Esophagus squamous epithelium (tissue), 5 donors: ENCODE data around the gene ZSWIM5. TPM values are rescaled to one million over a fixed set of nuclear protein-coding genes. Genes with fewer than 3 reads are reported as not detected.
"Not testable (repeated sequence)": the region's sequence is repeated elsewhere in the genome, so short reads cannot be mapped to it uniquely, and the experiment has no call there.

Source experiments
- DNase-seq: peaks from one replicate; lab custom pipeline; 2025; lab: John Stamatoyannopoulos, UW
- H3K27ac ChIP-seq, 4 donors: fragments of 200-600 bp; sonication (generic); one replicate each; pipeline ENCODE4 v1.5.1; 2016 to 2019; ENCODE audit warnings: mild to moderate bottlenecking in 1 of 4
- H3K27me3 ChIP-seq, 4 donors: fragments of 200-600 bp; sonication (generic); 1 replicate in 3 of 4; 2 replicates in 1 of 4; pipeline versions ENCODE4 v1.5.1 to v1.6.0; 2017 to 2021; ENCODE audit warnings: antibody characterized with exemption in 1 of 4
- H3K36me3 ChIP-seq, 3 donors: fragments of 200-600 bp; sonication (generic); one replicate each; pipeline ENCODE4 v1.5.1; 2016 to 2019
- H3K4me1 ChIP-seq, 3 donors: fragments of 200-600 bp; sonication (generic); one replicate each; pipeline ENCODE4 v1.5.1; 2017 to 2019
- H3K4me3 ChIP-seq, 4 donors: fragments of 200-600 bp; sonication (generic); 1 replicate in 3 of 4; 2 replicates in 1 of 4; pipeline ENCODE4 v1.5.1; 2016 to 2019; ENCODE audit warnings: mild to moderate bottlenecking in 2 of 4, moderate library complexity in 1 of 4
- H3K9me3 ChIP-seq, 3 donors: fragments of 200-600 bp; sonication (generic); one replicate each; pipeline ENCODE4 v1.5.1; 2016 to 2019
- POLR2A ChIP-seq, 4 donors: fragments of 450-650 bp; IDR thresholded peaks; one replicate each; pipeline ENCODE4 v1.6.1; 2017; ENCODE audit warnings: antibody characterized with exemption in 4 of 4, mild to moderate bottlenecking in 4 of 4, moderate library complexity in 3 of 4
- WGBS, 2 donors: methylation state at CpG; one replicate each; pipeline ENCODE4 v1.1.5; 2018; 5-methylcytosine and 5-hydroxymethylcytosine counted together
- intact Hi-C: fragments of 100-400 bp; cut with DNase I; formaldehyde crosslinking; loops from one replicate; pipeline ENCODE4 v1.15.0; 2022
- total RNA-seq, 4 donors: library from RNA; depleted of rRNA; stranded (reverse); fragments of >200 nt; gene quantifications; one replicate each; pipeline ENCODE4 v1.1.0, GENCODE V29; 2016
- TF ChIP-seq, protein P1 (sequence below), 6 experiments: fragments of 450-650 bp in 4 of 6; fragments of 200-600 bp in 2 of 6; sonication (generic) in 2 of 6; IDR thresholded peaks; one replicate each; pipeline ENCODE4 v1.5.1; 2016 to 2019; ENCODE audit warnings: antibody characterized with exemption in 6 of 6, mild to moderate bottlenecking in 4 of 6, moderate library complexity in 4 of 6
- donor health status: DM: yes; HTN: yes; CAD: no.

Gene ZSWIM5
- total RNA-seq, 4 donors from 2014 or later = 0.66 to 2.7 (median 1.6) TPM

DNA sequence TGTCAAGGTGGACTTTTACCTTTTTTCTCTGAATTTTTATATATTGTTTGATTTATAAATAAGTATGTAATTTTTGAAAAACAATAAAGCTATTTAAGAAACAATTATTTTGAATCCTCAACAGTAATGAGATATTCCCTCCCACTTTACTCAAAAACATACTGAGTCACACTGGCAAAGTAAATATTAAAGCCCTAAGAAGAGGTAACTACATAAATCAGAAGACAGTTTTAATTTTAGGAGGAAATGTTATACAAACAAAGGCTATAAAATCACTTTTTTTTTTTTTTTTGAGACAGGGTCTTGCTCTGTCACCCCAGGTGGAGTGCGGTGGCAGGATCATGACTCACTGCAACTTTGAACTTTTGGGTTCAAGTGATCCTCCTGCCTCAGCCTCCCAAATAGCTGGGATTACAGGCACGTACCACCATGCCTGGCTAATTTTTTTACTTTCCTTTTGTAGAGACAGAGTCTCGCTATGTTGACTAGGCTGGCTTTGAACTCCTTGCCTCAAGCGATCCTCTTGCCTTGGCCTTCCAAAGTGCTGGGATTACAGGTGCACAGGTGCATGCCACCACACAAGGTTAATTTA, 36.2 kb downstream of the ZSWIM5 start:
- Histone ChIP-seq H3K27ac (no peak overlapping the region), H3K27me3 (no peaks in the 10 kb centered on the region), H3K4me1 (peaks cover 0 to 20% (median 0%) of the 10 kb centered on the region in 3 donors), H3K4me3 (no peak overlapping the region), H3K9me3 (no peaks in the 10 kb centered on the region), H3K36me3 (no peaks in the 10 kb centered on the region)
- no peak for DNase-seq
- TF ChIP-seq, protein P1, sequence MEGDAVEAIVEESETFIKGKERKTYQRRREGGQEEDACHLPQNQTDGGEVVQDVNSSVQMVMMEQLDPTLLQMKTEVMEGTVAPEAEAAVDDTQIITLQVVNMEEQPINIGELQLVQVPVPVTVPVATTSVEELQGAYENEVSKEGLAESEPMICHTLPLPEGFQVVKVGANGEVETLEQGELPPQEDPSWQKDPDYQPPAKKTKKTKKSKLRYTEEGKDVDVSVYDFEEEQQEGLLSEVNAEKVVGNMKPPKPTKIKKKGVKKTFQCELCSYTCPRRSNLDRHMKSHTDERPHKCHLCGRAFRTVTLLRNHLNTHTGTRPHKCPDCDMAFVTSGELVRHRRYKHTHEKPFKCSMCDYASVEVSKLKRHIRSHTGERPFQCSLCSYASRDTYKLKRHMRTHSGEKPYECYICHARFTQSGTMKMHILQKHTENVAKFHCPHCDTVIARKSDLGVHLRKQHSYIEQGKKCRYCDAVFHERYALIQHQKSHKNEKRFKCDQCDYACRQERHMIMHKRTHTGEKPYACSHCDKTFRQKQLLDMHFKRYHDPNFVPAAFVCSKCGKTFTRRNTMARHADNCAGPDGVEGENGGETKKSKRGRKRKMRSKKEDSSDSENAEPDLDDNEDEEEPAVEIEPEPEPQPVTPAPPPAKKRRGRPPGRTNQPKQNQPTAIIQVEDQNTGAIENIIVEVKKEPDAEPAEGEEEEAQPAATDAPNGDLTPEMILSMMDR (IDR thresholded peaks at IDR 0.05) = no peak
- no peak for TF ChIP-seq POLR2A (IDR thresholded peaks at IDR 0.05)
- intact Hi-C loops = no loop called here
- WGBS, 2 donors = 75 to 86% methylated on average over 4 of the region's 4 CpGs

DNA sequence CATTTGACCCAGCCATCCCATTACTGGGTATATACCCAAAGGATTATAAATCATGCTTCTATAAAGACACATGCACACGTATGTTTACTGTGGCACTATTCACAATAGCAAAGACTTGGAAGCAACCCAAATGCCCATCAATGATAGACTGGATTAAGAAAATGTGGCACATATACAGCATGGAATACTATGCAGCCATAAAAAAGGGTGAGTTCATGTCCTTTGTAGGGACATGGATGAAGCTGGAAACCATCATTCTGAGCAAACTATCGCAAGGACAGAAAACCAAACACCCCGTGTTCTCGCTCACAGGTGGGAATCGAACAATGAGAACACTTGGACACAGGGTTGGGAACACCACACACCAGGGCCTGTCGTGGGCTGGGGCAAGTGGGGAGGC, 38.5 kb downstream of the ZSWIM5 start:
- DNase-seq, H3K27me3 ChIP-seq, H3K4me3 ChIP-seq, H3K9me3 ChIP-seq, H3K36me3 ChIP-seq, H3K27ac ChIP-seq, intact Hi-C loops: not testable (repeated sequence)
- 94% methylated on average over 6 of the region's 6 CpGs for WGBS, 2 donors
- peaks cover 0 to 19% (median 0%) of the 10 kb centered on the region in 3 donors for H3K4me1 ChIP-seq

DNA sequence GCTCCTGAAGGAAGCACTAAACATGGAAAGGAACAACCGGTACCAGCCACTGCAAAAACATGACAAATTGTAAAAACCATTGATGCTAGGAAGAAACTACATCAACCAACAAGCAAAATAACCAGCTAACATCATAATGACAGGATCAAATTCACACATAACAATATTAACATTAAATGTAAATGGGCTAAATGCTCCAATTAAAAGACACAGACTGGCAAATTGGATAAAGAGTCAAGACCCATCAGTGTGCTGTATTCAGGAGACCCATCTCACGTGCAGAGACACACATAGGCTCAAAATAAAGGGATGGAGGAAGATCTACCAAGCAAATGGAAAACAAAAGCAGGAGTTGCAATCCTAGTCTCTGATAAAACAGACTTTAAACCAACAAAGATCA, 42.1 kb downstream of the ZSWIM5 start:
- H3K9me3 ChIP-seq, H3K27ac ChIP-seq, H3K4me1 ChIP-seq, DNase-seq, H3K4me3 ChIP-seq, intact Hi-C loops, H3K36me3 ChIP-seq, H3K27me3 ChIP-seq: not testable (repeated sequence)
- WGBS, 2 donors = 75 to 82% methylated on average over 2 of the region's 2 CpGs

DNA sequence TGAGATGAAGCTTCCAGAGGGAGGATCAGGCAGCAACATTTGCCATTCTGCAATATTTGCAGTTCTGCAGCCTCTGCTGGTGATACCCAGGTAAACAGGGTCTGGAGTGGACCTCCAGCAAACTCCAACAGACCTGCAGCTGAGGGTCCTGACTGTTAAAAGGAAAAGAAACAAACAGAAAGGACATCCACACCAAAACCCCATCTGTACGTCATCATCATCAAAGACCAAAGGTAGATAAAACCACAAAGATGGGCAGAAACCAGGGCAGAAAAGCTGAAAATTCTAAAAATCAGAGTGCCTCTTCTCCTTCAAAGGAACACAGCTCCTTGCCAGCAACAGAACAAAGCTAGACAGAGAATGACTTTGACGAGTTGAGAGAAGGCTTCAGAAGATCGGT, 43.3 kb downstream of the ZSWIM5 start:
- intact Hi-C loops, H3K4me3 ChIP-seq, H3K4me1 ChIP-seq, H3K27me3 ChIP-seq, H3K27ac ChIP-seq, DNase-seq, H3K36me3 ChIP-seq, H3K9me3 ChIP-seq: not testable (repeated sequence)
- 83 to 88% methylated on average over 3 of the region's 3 CpGs for WGBS, 2 donors

DNA sequence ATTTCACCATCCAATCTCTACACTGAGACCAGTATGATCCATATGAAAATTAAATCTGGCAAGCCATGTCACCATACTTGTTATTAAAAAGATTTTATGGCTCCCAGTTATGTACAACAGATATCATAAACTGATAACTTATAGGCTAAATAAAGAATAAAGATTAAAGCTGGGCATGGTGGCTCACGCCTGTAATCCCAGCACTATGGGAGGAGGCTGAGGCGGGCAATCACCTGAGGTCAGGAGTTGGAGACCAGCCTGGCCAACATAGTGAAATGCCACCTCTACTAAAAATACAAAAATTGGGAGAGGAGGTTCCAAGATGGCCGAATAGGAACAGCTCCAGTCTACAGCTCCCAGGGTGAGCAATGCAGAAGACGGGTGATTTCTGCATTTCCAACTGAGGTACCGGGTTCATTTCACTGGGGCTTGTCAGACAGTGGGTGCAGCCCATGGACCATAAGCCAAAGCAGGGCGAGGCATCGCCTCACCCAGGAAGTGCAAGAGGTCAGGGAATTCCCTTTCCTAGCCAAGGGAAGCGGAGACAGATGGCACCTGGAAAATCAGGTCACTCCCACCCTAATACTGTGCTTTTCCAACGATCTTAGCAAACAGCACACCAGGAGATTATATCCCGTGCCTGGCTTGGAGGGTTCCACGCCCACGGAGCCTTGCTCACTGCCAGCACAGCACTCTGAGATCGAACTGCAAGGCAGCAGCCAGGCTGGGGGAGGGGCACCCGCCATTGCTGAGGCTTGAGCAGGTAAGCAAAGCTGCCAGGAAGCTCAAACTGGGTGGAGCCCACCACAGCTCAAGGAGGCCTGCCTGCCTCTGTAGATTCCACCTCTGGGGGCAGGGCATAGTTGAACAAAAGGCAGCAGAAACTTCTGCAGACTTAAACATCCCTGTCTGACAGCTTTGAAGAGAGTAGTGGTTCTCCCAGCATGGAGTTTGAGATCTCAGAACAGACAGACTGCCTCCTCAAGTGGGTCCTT, 44.1 kb downstream of the ZSWIM5 start:
- H3K4me1 ChIP-seq, H3K36me3 ChIP-seq, H3K4me3 ChIP-seq, intact Hi-C loops, H3K9me3 ChIP-seq, H3K27ac ChIP-seq, H3K27me3 ChIP-seq, DNase-seq: not testable (repeated sequence)
- 64 to 68% methylated on average over 5 to 12 of the region's 14 CpGs for WGBS, 2 donors

DNA sequence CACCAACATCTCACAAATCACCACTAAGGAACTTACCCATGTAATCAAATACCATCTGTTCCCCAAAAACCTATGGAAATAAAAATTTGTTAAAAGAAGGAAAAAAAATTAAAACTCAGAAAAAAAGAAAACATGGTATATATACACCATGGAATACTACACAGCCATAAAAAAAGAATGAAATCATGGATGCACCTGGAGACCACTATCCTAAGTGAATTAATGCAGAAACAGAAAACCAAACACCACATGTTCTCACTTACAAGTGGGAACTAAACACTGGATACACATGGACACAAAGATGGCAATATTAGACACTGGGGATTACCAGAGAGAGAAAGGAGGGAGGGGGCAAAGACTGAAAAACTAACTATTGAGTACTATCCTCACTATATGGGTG, 50.4 kb downstream of the ZSWIM5 start:
- H3K27me3 ChIP-seq = no peaks in the 10 kb centered on the region
- no peak overlapping the region for H3K4me3 ChIP-seq
- no peaks in the 10 kb centered on the region for H3K9me3 ChIP-seq
- no peaks in the 10 kb centered on the region for H3K36me3 ChIP-seq
- intact Hi-C loops = no loop called here
- DNase-seq = no peak
- peaks cover 0 to 10% (median 0%) of the 10 kb centered on the region in 3 donors for H3K4me1 ChIP-seq
- TF ChIP-seq, protein P1 (IDR thresholded peaks at IDR 0.05) = no peak
- TF ChIP-seq POLR2A (IDR thresholded peaks at IDR 0.05) = no peak
- no peak overlapping the region for H3K27ac ChIP-seq

DNA sequence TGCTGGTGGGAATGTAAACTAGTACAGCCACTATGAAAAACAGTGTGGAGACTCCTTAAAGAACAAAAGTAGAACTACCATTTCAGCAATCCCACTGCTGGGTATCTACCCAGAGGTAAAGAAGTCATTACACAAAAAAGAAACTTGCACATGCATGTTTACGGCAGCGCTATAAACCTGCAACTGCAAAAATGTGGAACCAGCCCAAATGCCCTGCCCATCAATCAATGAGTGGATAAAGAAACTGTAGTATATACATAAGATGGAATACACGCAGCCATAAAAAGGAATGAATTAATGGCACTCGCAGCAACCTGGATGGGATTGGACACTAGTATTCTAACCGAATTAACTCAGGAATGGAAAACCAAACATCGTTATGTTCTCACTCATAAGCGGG, 51.0 kb downstream of the ZSWIM5 start:
- Histone ChIP-seq H3K9me3 (no peaks in the 10 kb centered on the region), H3K4me3 (no peak overlapping the region), H3K36me3 (no peaks in the 10 kb centered on the region), H3K27ac (no peak overlapping the region), H3K27me3 (no peaks in the 10 kb centered on the region), H3K4me1 (peaks cover 0 to 10% (median 0%) of the 10 kb centered on the region in 3 donors)
- intact Hi-C loops = no loop called here
- no peak for DNase-seq
- WGBS, 2 donors = 58 to 67% methylated on average over 7 of the region's 7 CpGs
- TF ChIP-seq, protein P1 (IDR thresholded peaks at IDR 0.05) = no peak
- no peak for TF ChIP-seq POLR2A (IDR thresholded peaks at IDR 0.05)
